Tibial nerve (tissue), 4 donors: ENCODE results near the gene MEF2A.

Source experiments
- CTCF ChIP-seq, 5 experiments: fragments of 200-600 bp in 3 of 5; fragments of 450-650 bp in 2 of 5; sonication (generic) in 3 of 5; IDR thresholded peaks; one replicate each; pipeline ENCODE4 v1.5.1; 2016 to 2019; ENCODE audit warnings: antibody characterized with exemption in 5 of 5, mild to moderate bottlenecking in 3 of 5, moderate library complexity in 2 of 5
- EP300 ChIP-seq, 2 donors: sonication (generic); formaldehyde crosslinking; IDR thresholded peaks; one replicate each; pipeline ENCODE4 v1.6.1; 2017; ENCODE audit warnings: antibody characterized with exemption in 2 of 2, mild to moderate bottlenecking in 1 of 2

- no peak for TF ChIP-seq CTCF (IDR thresholded peaks at IDR 0.05)
- TF ChIP-seq EP300 (IDR thresholded peaks at IDR 0.05) = no peak
These were observed 111.9 kb downstream of the MEF2A start for GRCh38 chr15:99677540-99678134.
